ENCODE data around the gene APRT.

The APRT gene

DNA sequence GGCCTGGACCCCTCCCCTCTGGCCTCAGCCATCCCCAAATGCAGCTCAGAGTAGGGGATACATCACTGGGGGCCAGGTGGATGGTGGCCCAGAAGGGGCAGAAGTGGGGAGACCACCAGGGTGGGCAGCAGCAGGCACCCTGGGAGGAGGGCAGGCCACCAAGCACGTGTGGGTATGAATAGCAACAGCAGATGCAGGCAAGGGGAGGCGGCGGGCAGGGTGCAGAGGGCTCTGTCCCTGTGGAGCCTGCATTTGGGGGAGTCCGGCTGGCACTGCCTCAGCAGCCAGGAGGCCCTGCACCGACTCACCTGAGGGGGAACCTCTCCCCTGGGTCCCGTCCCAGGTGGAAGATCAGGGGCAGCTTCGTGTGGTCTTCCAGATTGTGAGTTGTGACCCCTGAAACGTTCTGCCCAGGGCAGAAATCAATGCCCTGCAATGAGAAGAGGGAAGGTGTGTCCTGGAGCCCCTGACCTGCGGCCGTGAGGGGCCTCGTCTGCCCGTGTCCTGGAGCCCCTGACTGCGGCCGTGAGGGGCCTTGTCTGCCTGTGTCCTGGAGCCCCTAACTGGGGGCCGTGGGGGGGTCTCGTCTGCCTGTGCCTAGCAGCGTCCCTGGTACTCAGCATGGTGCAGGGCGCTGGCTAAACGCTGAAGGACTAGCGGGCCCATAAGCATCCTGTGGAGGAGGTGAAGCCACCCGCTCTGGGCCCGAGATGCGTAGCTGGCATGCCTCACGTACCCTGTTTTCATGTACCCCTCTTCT is 10.7 kb upstream of the APRT start:
- DNase-seq (ENCODE audit: low spot score) = no peak

DNA sequence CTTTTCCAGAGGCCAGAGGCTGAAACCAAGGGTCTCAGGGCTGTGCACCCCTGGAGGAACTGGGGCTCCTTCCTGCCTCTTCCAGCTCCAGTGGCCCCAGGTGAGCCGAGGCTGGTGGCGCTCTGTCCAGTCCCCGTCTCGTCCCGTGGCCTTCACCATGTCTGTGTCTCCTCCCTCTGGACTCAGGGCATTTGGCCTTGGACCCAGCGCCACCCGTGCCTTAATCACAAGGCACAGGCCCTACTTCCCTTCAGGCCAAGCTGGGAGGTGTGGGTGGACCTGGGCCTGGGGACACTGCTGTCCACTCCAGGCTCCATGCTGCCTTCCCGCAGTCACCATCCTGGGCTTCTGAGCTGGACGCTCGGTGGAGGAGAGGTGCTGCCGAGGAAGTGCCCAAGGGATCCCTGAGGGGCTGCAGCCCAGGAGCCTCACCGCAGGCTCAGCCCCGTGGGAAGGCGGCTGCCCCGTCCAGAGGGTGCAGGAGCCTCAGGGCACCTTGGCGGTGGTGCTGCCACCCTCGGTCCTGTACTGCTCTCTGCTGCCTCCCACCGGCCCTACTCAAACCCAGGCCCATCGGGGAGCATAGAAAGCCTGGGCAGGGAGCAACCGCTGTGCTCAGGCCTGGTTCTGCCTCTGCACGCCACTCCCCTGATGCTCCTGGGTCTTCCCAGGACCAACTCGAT is 9.6 kb upstream of the APRT start:
- DNase-seq (ENCODE audit: low spot score) = no peak

DNA sequence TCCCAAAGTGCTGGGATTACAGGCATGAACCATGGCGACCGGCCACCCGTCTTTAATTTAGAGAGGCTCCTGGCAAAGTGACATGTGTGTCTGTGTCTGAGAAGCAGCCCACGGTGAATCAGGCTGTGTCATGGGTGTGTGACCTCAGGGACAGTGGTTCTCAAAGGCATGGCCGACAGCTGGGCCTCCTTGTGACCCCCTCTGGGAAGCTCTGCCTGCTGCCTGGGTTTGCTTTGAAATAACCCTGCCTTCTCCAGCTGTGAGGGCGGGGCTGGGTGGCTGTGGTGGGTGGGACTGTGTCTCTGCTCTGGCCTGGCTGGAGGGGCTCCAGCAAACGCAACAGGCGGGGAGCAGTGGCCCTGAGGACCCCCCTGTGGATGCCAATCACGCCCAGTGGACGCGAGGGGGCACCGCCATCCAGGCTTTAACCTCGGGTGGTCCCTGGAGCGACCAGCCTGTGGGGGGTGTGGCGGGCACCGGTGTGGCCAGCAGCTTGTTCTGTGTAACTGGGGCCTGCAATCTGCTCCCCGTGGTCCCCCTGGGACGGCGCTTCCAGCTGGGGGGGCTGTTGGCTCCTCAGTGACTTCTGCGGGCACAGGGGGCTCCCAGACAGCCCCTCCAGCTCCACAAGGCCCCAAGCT is 8.8 kb upstream of the APRT start:
- DNase-seq (ENCODE audit: low spot score) = no peak

DNA sequence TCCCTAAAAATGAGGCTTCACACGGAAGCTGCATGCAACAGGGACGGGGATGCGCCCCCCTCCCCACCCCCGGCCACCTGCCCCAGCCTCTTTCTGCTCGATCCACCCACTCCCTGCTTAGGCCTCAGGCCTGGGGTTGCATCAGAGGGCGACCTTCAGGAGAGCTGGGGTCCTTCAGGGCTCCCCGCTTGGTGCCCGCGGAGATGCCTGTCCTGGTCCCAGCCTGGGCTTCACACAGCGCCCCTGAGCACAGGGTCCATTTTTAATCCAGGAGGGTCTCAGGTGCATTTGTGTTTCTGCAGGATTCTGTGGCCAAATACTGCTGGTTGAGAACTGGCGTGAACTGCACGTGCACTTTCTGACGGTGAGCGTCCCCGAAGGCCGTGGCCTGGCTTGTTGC is 7.4 kb upstream of the APRT start:
- DNase-seq (ENCODE audit: low spot score) = no peak

DNA sequence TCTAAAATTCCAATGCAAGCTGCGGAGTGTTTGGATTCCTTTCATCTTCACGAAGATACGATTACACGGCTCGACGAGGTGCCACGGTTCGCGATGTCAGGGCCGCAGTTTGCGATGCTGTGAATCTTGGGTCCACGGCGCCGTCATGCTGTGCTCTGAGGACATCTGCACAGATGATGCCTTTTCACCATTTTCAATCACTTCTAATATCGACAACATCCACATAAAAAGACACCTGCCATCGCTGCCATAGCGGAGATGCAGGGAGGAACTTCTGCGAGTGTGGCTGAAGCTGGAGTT is 6.8 kb upstream of the APRT start:
- DNase-seq (ENCODE audit: low spot score) = no peak

DNA sequence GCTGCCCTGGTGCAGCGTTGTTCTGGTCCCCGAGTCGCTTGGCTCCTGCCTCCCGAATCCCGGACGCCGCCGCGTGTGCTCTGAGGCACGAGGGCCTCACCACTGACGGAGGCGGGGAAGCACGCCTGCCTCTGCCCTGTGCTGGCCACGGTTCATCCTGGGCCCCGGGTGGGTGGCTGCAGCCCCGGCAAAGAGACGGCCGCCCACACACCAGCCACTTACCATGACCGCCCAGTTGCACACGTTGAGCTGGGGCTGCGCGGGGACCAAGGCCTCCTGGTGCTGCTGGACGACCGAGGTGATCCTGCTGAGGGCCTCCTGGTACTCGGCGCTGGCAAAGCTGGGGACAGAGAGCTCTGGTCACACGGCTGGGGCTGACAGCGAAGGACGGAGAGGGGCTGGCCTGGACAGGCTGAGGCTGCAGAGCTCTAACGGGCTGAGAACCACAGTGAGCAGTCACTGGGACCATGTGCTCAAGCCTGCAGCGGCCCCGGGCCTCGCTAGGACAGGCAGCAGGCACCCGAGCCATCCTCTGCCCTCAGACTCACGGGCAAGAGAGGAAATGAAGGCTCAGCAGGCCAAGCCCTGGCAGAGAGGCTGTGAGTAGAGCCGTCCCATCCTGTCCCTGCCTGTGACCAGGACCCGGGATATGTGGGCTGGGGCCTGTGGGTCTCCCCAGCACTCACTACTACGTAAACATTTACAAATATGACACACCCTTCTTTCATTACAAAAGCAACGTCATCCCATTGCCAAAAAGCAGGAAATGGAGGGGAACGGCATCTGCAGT is 6.3 kb upstream of the APRT start:
- no peak for DNase-seq (ENCODE audit: low spot score)

DNA sequence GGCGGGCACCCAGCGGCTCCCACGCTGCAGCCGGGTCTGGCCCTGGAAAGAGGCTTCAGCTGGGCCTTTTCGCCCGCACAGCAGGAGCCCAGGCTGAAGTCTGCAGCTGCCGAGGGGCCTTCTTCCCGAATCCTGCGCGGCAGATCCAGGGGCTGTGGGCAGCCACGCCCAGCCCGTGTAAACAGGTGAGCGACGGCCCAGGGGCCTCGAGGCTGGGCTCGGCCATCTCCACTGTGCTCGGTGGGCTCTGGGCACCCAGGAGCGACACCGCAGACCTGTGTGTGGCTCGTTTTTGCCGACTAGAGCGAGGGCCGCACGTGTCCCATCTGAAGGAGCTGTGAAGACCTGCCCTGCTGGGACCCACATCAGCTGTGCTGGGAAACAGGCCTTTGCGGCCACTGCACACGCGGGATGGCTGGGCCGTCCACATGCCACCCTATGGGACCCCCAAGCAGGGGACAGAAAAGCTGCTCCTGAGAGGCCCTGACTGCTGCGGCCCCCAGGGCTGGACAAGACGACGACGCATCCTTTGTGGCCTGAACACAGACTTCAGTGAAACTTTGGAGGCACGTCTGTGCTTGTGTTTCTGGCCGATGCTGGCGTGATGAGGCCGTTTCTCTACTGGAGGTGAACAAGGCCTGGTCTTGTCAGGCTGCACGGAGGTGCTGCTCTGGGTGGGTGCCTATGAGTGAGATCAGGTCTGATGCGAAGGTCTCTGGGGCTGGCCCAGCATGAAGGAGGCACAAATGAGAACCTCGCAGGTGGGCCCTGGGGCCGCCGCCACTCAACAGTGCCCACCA is 5.2 kb upstream of the APRT start:
- DNase-seq (ENCODE audit: low spot score) = no peak

DNA sequence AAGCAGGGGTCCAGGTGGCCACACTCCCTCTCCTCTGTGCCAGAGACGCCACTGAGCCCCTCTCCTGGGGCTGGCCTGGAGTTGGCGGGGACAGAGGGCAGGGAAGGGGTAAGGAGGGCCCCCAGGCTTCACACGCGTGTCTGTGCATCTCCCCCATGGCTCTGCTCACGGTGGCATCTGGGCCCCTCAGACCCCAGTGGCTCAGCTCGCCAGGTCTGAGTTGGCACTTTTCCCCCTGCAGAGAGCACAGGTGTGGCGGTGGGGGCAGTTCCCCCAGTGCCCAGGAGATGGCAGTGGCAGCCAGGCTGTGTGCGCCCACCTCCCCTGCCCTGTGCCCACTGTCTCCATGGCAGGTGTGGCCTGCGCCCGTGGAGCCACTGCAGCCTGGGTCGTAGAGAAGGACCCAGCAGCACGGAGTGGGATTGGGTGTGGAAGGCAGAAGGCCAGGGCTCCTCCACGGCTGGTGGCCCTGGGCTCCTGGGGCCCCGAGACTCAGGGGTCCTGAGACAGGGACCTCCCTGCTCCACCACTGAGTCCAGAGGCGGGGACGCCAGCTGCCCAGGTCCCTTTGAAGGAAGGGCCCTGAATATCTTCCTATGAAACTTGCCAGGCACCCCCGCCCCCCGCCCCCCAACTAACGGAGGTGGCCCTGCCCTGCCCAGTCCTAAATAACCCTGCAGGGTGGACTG is 4.3 kb upstream of the APRT start:
- DNase-seq (ENCODE audit: low spot score) = peak; percentile 11

DNA sequence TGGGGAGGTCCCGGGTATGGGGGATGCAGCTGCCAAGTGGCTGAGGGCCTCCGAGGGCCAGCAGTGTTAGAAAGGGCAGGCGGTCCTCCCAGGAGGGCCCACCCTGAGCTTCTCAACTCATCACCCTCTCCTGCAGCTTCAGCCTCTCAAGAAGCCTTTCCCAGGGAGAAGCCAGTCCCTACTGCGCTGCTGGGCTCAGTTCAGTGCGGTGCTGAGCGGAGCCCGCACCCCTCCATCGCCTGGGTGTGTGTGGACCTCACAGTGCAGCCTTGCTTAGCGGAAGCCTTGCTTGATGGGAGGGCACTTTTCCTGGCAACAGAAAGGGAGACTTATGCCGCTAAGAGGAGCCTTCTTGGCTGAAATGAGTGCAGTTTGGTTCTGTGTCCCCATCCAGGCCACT is 3.5 kb upstream of the APRT start:
- DNase-seq (ENCODE audit: low spot score) = no peak

DNA sequence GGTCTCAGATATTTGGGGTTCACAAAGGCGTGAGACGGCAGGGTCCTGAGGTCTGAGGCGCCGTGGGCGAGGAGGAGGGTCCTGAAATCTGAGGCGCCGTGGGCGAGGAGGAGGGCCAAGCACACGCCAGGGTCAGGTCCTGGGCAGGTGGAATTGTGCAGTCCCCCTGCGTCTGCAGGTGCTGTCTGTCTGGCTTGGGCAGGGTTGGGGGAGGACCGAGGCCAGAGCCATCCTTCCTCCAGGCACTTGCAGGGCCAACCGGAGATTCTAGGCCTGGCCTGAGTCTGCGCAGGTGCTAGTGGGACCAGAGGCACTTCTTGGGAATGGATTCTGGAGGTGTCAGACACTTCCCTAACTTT is 2.4 kb upstream of the APRT start:
- DNase-seq (ENCODE audit: low spot score) = no peak

DNA sequence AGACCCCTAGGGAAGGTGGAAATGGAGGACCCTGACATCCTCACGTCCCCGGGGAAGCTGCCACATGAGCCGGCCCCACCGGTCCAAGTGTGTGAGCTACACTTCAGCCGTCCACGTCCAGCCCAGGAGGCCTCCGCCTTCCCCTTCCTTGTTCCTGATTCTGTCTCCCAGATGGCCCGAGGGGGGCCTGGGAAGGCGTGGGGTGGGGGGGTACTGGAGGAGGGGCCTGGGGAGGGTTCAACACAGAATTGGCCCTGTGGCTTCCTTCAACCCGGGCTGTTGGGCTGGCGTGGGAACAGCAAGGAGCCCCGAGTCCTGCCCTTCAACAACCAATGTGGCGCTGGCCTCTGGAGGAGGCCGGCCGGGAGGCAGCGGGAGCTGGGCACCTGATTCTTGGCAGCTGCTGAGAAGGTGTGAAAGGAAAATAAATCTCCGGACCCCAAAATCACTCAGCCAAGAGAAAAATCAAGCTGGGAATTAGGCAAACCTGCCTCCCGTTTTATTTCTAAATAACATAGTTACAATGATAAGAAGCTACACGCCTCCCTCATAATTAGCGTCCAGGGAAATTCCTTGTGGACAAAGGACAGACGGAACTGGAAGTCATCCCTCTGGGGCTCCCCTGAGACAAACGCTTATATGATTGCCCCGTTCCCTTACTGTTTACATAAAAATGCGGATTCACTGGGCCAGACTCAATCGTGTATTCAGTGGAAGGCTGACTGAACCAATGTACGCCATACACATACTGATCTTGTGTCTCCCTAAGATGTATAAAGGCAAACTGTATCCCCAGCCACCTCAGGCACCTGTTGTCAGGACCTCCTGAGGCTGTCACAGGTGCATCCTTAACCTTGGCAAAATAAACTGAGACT is 1.8 kb upstream of the APRT start:
- DNase-seq (ENCODE audit: low spot score) = no peak

DNA sequence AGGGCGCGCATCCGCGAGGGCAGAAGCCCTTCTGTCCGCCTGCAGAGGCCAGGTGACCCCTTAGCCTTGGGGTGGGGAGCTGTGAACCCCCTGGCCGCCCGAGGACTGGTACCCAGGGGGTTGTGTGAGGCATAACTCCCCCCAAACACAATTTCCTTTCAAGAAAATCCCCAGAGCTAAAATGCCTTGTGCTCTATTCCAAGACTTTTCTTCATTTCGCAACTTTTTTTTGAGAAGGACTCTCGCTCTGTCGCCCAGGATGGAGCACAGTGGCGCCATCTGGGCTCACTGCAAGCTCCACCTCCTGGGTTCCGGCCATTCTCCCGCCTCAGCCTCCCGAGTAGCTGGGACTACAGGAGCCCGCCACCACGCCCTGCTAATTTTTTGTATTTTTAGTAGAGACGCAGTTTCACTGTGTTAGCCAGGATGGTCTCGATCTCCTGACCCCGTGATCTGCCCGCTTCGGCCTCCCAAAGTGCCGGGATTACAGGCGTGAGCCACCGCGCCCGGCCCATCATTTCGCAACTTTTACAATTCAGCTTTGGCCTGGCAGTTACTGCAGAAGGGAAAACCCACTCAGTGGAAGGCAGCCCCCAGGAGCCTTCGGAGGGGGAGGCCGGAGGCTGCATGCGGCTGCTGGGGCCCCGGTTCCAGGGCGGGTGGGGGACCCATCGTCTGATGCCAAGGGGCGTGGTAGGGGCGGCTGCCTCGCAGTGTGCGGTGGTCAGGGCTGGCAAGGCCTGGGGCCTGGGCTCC is 963 bp upstream of the APRT start:
- DNase-seq (ENCODE audit: low spot score) = no peak

DNA sequence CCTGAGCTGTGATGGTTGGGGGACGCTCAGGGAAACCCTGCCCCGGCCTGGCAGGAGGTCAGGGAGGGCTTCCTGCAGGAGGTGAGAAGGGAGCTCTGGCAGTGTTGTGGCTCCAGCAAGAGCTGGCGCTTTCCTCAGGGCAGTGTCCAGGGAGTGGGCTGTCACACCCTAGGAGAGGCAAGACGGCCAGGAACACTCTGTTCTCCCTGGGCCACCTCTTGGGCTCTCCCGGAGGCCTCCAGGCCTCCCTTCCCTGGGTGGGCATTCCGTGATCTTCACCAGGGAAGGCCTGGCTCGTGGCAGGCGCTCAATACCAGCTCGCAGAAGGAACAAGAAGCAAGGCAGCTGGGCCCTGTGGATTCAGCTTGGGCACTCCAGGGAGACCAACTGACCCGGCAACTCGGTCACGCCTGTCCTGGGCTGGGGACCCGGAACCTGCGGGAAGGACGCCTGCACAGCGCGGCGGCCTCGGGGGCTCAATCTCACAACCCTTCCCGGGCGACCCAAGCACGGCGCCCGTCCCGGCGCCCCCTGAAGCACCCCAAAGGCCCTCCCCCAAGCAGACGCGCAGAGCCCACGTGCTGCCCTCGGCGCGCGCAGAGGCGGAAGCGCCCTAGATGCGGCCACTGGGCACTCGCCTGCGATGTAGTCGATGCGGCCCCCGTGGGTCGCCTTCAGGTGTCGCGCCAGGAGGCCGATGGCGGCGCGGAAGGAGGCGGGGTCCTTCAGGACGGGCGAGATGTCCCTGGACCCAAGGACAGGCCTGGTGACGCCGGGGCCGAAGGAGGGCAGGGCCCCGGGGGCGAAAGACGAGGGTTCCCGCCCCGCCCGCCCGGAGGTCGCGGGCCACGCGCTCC is 588 bp downstream of the APRT start:
- DNase-seq (ENCODE audit: low spot score) = no peak

DNA sequence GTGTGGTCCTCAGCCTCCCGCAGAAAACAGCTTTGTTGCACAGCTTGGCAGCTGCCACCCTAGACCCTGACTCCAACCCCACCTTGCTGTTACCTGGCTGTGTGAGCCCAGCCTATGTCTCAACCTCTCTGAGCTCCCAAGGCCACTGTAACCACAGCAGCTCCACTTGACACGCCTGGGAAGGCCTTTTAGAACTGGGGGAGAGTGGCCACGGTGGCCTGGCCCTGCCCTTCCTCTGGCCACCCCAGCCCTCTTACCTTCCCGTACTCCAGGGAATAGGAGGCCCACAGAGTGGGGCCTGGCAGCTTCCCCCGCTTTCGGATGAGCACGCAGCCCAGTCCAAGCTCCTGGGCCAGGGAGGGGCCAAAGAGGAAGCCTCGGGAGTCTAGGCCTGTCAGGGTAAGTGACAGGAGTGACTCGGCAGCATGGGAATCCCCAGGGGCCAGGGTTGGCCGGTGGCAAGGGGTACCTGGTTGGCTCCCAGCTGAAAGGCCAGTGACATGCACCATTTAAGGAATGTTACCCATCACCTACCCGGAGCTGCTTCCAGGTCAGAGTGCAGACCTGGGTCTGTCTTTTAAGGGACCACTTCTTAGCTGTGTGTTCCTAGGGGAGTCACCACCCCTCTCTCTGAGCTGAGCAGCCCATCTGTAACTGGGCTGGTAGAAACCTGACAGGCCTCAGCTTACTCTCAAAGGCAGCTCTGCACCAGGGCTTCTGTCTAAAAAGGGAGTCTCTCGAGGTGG is 1.4 kb downstream of the APRT start:
- no peak for DNase-seq (ENCODE audit: low spot score)

DNA sequence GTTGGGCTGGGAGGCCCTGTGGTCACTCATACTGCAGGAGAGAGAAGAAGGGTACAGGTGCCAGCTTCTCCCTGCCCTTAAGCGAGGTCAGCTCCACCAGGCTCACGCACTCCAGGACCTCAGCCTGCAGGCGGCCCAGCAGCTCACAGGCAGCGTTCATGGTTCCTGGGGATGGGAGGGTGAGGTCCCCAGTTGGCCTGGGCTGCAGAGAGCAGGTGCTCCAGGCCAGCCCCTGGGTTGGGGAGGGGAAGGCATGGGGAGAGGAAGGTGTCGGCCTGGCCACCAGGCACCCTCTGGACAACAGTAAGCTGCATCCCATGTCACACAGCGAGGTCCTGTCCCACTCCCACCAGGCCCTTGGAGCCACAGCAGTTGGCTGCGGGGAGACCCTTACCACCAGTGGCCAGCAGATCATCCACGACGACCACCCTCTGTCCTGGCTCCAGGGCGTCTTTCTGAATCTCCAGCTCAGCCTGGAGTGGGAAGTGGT is 2.0 kb downstream of the APRT start:
- DNase-seq (ENCODE audit: low spot score) = no peak

DNA sequence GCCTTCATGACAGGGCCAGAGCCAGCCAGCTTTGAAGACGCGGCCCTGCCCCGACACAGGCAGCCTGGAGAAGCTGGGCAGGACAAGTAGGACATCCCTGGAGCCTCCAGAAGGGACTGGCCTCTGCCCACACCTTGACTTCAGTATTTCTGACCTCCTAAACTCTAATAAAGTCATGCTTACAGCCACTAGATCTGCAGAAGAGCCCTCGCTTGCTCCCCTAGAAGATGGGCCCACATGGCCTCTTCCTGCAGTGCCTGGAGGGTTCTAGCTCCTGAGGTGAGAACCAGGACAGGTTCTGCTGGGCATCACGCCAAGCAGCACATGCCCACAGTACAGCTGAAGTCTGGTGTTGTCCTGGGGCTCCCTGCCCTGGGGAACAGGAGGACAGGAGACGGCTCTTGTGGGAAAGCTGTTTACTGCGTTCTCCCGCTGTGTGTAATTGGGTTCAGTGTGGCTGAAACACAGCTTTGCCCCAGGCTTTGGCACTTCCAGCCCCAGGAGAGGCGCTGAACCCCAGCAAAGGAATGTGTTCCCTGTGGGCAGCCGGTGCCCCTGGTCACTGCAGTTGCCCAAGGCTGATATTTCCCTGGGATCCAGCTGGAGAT is 2.6 kb downstream of the APRT start:
- DNase-seq (ENCODE audit: low spot score) = no peak

All from hematopoietic multipotent progenitor cell treated with erythropoietin and hydrocortisone succinate and interleukin-3 and kit ligand, for 17 days (in vitro differentiated cells).